GM20000 (cell line): ENCODE data around the gene HES2.

Source experiments
- DNase-seq: peaks from one replicate; pipeline ENCODE4 v3.0.0; 2012; ENCODE audit warnings: low spot score
- CTCF ChIP-seq: IDR thresholded peaks from 2 replicates; pipeline ENCODE4 v1.5.1; 2012; ENCODE audit warnings: mild to moderate bottlenecking, control low read depth; ENCODE audit errors: extremely low read depth, missing control alignments

HES2 gene

DNA sequence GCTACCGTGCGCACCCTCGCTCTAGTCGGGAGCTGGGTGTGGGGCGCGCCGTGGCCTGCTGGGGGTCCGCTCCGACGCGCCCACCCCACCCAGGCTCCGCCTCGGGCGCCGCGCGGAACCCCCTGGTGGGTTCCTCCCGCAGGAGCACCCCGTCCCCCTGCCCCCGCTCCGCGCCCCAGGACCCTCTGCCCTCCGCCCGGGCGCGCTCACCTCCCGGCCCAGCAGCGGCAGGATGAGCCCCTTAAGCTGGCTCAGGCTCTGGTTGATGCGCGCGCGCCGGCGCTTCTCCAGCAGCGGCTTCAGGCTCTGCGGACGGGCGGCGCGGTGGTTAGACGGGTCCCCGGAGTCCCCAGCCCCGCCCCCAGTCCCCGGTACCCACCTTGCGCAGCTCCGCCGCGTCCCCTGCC, 319 bp downstream of the HES2 start:
- no peak for DNase-seq
- no peak for TF ChIP-seq CTCF

- no peak for DNase-seq
- TF ChIP-seq CTCF, result no peak
These were observed 887 bp downstream of the HES2 start for GRCh38 chr1:6418668-6419396.

- no peak for DNase-seq
- no peak for TF ChIP-seq CTCF
These were observed 1.6 kb downstream of the HES2 start for GRCh38 chr1:6417961-6418667.

DNA sequence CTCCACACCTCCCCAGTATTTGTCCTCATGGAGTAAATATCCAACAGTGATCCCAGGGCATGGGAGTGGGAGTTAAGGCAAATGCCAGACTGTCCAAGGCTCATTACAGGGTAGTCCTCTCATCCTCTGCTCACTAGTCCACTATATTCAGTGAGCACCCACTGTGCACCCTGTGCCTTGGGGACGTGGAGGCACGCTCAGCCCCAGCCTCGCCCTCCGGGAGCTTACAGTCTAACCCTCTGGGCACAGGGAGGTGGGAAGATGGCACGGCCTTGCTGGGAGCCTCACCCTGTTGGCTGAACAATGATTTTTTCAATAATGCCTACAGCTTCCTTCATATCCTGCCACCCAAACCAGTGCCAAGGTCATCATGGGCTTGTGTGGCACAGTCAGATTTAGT, 2.8 kb downstream of the HES2 start:
- no peak for DNase-seq
- TF ChIP-seq CTCF, result no peak

- TF ChIP-seq CTCF, result no peak
- DNase-seq, result no peak
These were observed 3.4 kb downstream of the HES2 start for GRCh38 chr1:6416295-6416656.

DNA sequence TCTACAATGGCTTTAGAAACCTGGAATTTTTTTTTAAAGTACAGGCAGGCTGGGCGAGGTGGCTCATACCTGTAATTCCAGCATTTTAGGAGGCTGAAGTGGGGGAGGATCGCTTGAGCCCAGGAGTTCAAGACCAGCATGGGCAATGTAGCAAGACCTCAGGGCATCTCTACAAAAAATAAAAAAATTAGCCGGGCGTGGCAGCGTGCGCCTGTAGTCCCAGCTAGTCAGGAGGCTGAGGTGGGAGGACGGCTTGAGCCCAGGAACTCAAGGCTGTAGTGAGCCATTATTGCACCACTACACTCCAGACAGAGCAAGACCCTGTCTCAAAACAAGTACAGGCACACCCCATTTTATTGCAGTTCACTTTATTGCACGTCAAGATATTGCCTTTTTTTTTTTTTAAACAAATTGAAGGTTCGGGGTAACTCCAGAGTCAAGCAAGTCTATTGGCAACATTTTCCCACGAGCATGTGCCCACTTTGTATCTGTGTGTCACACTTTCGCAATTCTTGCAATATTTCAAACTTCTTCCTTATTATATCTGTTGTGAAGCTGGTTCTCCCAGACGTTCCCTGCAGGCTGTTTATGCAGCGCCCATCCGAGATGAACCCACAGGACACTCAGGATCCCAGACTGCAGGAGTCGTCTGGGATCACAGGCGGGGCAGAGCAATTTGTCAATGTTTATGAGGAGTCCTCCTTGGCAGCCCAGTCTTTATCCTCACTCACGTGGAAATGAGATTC, 4.7 kb downstream of the HES2 start:
- TF ChIP-seq CTCF, result no peak
- no peak for DNase-seq

- TF ChIP-seq CTCF, result peak; percentile 27
- peak; percentile 80 for DNase-seq
These were observed 5.3 kb downstream of the HES2 start for GRCh38 chr1:6414443-6414844.
